OCI-LY7 (cell line): ENCODE measurements around the gene CIP2A.

Experiments used
- EZH2phosphoT487 ChIP-seq: fragments of 200-600 bp; sonication (generic); IDR thresholded peaks from 2 replicates; pipeline ENCODE4 v1.6.1; 2018; ENCODE audit warnings: low read depth, borderline replicate concordance, mild to moderate bottlenecking, mixed run types, antibody characterized with exemption, low read length, moderate library complexity, mixed read lengths
- TF ChIP-seq, protein P1 (sequence below): fragments of 200-600 bp; sonication (generic); conservative IDR thresholded peaks from 2 replicates; pipeline ENCODE4 v1.5.1; 2014; ENCODE audit warnings: mild to moderate bottlenecking, antibody characterized with exemption, low read length, moderate library complexity, mixed read lengths

DNA sequence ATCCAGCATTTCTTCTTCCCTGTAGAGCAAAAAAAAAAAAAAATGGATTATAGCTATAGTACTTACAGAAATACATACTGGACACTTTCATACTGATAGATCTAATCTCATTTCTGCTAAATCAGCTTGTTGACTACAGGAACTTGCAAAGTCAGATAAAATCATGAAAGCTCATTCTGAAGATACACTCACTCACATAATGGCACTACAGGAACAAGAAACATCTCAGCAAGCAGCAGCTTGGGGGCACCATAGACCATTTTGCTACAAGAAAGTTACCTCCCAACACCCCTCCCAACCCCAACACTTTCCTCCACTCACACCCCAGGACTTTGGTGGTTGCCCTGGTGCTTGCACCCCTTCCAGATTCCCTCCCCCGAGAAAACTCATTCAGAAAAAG is 83.4 kb downstream of the CIP2A start:
- TF ChIP-seq, protein P1, sequence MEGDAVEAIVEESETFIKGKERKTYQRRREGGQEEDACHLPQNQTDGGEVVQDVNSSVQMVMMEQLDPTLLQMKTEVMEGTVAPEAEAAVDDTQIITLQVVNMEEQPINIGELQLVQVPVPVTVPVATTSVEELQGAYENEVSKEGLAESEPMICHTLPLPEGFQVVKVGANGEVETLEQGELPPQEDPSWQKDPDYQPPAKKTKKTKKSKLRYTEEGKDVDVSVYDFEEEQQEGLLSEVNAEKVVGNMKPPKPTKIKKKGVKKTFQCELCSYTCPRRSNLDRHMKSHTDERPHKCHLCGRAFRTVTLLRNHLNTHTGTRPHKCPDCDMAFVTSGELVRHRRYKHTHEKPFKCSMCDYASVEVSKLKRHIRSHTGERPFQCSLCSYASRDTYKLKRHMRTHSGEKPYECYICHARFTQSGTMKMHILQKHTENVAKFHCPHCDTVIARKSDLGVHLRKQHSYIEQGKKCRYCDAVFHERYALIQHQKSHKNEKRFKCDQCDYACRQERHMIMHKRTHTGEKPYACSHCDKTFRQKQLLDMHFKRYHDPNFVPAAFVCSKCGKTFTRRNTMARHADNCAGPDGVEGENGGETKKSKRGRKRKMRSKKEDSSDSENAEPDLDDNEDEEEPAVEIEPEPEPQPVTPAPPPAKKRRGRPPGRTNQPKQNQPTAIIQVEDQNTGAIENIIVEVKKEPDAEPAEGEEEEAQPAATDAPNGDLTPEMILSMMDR = no peak
- no peak for TF ChIP-seq EZH2phosphoT487
